Measurements from ENCODE around the gene CCDC195. TPM values are rescaled to one million over a fixed set of nuclear protein-coding genes. Genes with fewer than 3 reads are reported as not detected.

The CCDC195 gene
- polyA plus RNA-seq, 1 donor from 2014 or later, result not detected

GRCh38 chr2:224671731-224672130 is 44.4 kb downstream of the CCDC195 start:
- Histone ChIP-seq H2AFZ (ENCODE audit: low read depth, low read length) (no peak overlapping the region), H3K4me2 (ENCODE audit: low read length) (no peak overlapping the region), H3K27ac (ENCODE audit: low read length) (no peak overlapping the region), H3K36me3 (ENCODE audit: insufficient read depth, low read length) (no peaks in the 10 kb centered on the region), H3K27me3 (ENCODE audit: insufficient read depth, low read depth, low read length) (no peaks in the 10 kb centered on the region), H3K79me2 (replicated peaks; ENCODE audit: insufficient read depth, low read length) (no peaks in the 10 kb centered on the region), H3K4me3 (ENCODE audit: low read length) (no peak overlapping the region), H3F3A (ENCODE audit: insufficient read depth, low read length, poor library complexity, severe bottlenecking) (no peaks in the 10 kb centered on the region), H3K9me3 (ENCODE audit: low read length) (no peaks in the 10 kb centered on the region), H3K9ac (ENCODE audit: low read length) (no peak overlapping the region), H3K9me2 (ENCODE audit: insufficient read depth, low read length) (no peaks in the 10 kb centered on the region), H4K20me1 (ENCODE audit: insufficient read depth) (no peaks in the 10 kb centered on the region)
- TF ChIP-seq EZH2 (IDR thresholded peaks at IDR 0.05; ENCODE audit: borderline replicate concordance, insufficient read depth, low read length, poor library complexity, severe bottlenecking), result no peak
- no peak for TF ChIP-seq POLR2AphosphoS5 (IDR thresholded peaks at IDR 0.05)
- TF ChIP-seq TAF1 (IDR thresholded peaks at IDR 0.05; ENCODE audit: low read depth), result no peak
- no peak for TF ChIP-seq REST (IDR thresholded peaks at IDR 0.05; ENCODE audit: borderline replicate concordance)

- Histone ChIP-seq H3K27me3 (ENCODE audit: insufficient read depth, low read depth, low read length) (no peaks in the 10 kb centered on the region), H3K4me3 (ENCODE audit: low read length) (no peak overlapping the region), H2AFZ (ENCODE audit: low read depth, low read length) (no peak overlapping the region)
Observed at GRCh38 chr2:224670203-224670602, 46.0 kb downstream of the CCDC195 start.

More at GRCh38 chr2:224670203-224670602, 46.0 kb downstream of the CCDC195 start:
- TF ChIP-seq EP300 (conservative IDR thresholded peaks at IDR 0.05; ENCODE audit: poor library complexity, severe bottlenecking), result no peak
- no peak for TF ChIP-seq RAD21 (conservative IDR thresholded peaks at IDR 0.05)
- no peak for TF ChIP-seq REST (IDR thresholded peaks at IDR 0.05; ENCODE audit: borderline replicate concordance)
- TF ChIP-seq TAF1 (IDR thresholded peaks at IDR 0.05; ENCODE audit: low read depth), result no peak
- no peak for TF ChIP-seq POLR2AphosphoS5 (IDR thresholded peaks at IDR 0.05)
- no peak for TF ChIP-seq EZH2 (IDR thresholded peaks at IDR 0.05; ENCODE audit: borderline replicate concordance, insufficient read depth, low read length, poor library complexity, severe bottlenecking)
- TF ChIP-seq MXI1 (conservative IDR thresholded peaks at IDR 0.05; ENCODE audit: poor library complexity, severe bottlenecking), result no peak
- Histone ChIP-seq H3K36me3 (ENCODE audit: insufficient read depth, low read length) (no peaks in the 10 kb centered on the region), H4K20me1 (ENCODE audit: insufficient read depth) (no peaks in the 10 kb centered on the region), H3K9ac (ENCODE audit: low read length) (no peak overlapping the region), H3K4me2 (ENCODE audit: low read length) (no peak overlapping the region), H3K79me2 (replicated peaks; ENCODE audit: insufficient read depth, low read length) (no peaks in the 10 kb centered on the region), H3K9me3 (ENCODE audit: low read length) (no peaks in the 10 kb centered on the region), H3F3A (ENCODE audit: insufficient read depth, low read length, poor library complexity, severe bottlenecking) (no peaks in the 10 kb centered on the region), H3K9me2 (ENCODE audit: insufficient read depth, low read length) (no peaks in the 10 kb centered on the region), H3K27ac (ENCODE audit: low read length) (no peak overlapping the region)
